DMS79 treated with DMSO at 0.1 percent for 48 hours (cell line): ENCODE measurements around the gene UBB.

Experiments used
- DNase-seq: peaks from one replicate; lab custom pipeline; 2025; lab: John Stamatoyannopoulos, UW

Gene UBB

GRCh38 chr17:16380640-16381495 is at the start of gene UBB:
TSS of gene UBB (plus strand) at chr17:16381091. CDS start at chr17:16381908, 817 bp downstream.
- peak; percentile 74 for DNase-seq

GRCh38 chr17:16338391-16338790 is 42.5 kb upstream of the UBB start:
- no peak for DNase-seq

- no peak for DNase-seq
Observed at GRCh38 chr17:16339402-16339801, 41.5 kb upstream of the UBB start.

GRCh38 chr17:16339959-16340358 is 40.9 kb upstream of the UBB start:
- no peak for DNase-seq

GRCh38 chr17:16342979-16343378 is 37.9 kb upstream of the UBB start:
- DNase-seq, result no peak

- DNase-seq, result no peak
Observed at GRCh38 chr17:16343569-16343968, 37.3 kb upstream of the UBB start.

- DNase-seq, result no peak
Observed at GRCh38 chr17:16345565-16345964, 35.3 kb upstream of the UBB start.

GRCh38 chr17:16346721-16347271 is 34.1 kb upstream of the UBB start:
- no peak for DNase-seq

- no peak for DNase-seq
Observed at GRCh38 chr17:16348586-16348985, 32.3 kb upstream of the UBB start.

GRCh38 chr17:16349431-16349830 is 31.5 kb upstream of the UBB start:
- no peak for DNase-seq

GRCh38 chr17:16351831-16352230 is 29.1 kb upstream of the UBB start:
- DNase-seq, result no peak

- peak; percentile 33 for DNase-seq
Observed at GRCh38 chr17:16352303-16352666, 28.6 kb upstream of the UBB start.

- DNase-seq, result no peak
Observed at GRCh38 chr17:16352667-16353316, 28.1 kb upstream of the UBB start.

GRCh38 chr17:16353317-16354174 is 27.3 kb upstream of the UBB start, which contains the start of gene CENPV:
TSS of gene CENPV (minus strand) at chr17:16353469. CDS start at chr17:16353436, 33 bp downstream.
- DNase-seq, result peak; percentile 5

GRCh38 chr17:16354585-16354984 is 26.3 kb upstream of the UBB start:
- no peak for DNase-seq

GRCh38 chr17:16358394-16358793 is 22.5 kb upstream of the UBB start:
- no peak for DNase-seq

GRCh38 chr17:16361874-16362273 is 19.0 kb upstream of the UBB start:
- DNase-seq, result no peak

- DNase-seq, result peak; percentile 34
Observed at GRCh38 chr17:16363749-16364536, 16.9 kb upstream of the UBB start.

- no peak for DNase-seq
Observed at GRCh38 chr17:16364625-16365024, 16.3 kb upstream of the UBB start.

GRCh38 chr17:16371742-16372141 is 9.1 kb upstream of the UBB start:
- no peak for DNase-seq
